PFSK-1 (cell line): ENCODE results near the gene ZFP36L1.

Experiments used
- FOXP2 ChIP-seq: optimal IDR thresholded peaks from 2 replicates; pipeline ENCODE3; 2011; ENCODE audit warnings: borderline replicate concordance, control low read depth, inconsistent platforms; ENCODE audit not compliant: insufficient read depth; ENCODE audit errors: extremely low read length, extremely low read depth
- POLR2AphosphoS5 ChIP-seq: IDR thresholded peaks from 2 replicates; pipeline ENCODE4 v1.6.1; 2012; ENCODE audit warnings: low read depth, mild to moderate bottlenecking, control low read depth, low read length, moderate library complexity
- SIN3A ChIP-seq: IDR thresholded peaks from 2 replicates; pipeline ENCODE4 v1.6.1; 2012; ENCODE audit warnings: mild to moderate bottlenecking, low read length, moderate library complexity, borderline replicate concordance; ENCODE audit not compliant: insufficient read depth
- TAF1 ChIP-seq: IDR thresholded peaks from 2 replicates; pipeline ENCODE4 v1.6.1; 2012; ENCODE audit warnings: low read length, control low read depth, borderline replicate concordance; ENCODE audit not compliant: insufficient read depth
- TF ChIP-seq, protein P1 (sequence below), 2 experiments: IDR thresholded peaks; 2 replicates each; pipeline versions ENCODE4 v1.6.1 to v1.8.0; 2011 to 2012; ENCODE audit warnings: low read depth in 2 of 2, low read length in 2 of 2, control low read depth in 1 of 2, inconsistent platforms in 1 of 2, mild to moderate bottlenecking in 1 of 2, moderate library complexity in 1 of 2; ENCODE audit not compliant: insufficient read depth in 1 of 2

Gene ZFP36L1

DNA sequence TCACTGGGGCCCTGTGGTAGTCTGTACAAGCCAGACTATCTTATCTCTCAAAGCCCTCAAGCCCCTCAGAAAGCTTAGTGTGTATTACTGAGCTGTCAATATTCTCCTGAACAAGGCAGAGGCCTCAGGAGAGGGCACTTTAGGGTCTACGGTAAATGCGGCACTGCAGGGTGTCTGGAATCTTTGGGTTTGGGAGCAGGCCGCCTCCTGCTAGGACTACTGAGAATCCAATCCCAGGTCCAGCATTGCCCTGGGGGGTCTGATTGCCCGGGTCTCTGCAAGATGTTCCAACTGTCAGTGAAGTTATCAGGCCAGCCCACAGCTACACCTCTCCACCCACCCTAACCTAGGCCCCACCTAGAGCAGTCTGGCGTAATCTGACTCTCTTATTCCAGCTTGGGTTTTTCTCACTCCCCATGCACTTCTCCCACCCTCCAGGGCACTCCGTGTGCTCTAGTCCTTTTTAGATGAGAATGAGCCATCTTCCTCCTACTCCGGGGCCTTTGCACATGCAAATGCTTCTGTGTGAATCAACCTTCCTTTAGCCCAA is 4.3 kb upstream of the ZFP36L1 start:
- TF ChIP-seq FOXP2 (no peak), TAF1 (no peak), SIN3A (no peak), POLR2AphosphoS5 (no peak)
- TF ChIP-seq, protein P1, sequence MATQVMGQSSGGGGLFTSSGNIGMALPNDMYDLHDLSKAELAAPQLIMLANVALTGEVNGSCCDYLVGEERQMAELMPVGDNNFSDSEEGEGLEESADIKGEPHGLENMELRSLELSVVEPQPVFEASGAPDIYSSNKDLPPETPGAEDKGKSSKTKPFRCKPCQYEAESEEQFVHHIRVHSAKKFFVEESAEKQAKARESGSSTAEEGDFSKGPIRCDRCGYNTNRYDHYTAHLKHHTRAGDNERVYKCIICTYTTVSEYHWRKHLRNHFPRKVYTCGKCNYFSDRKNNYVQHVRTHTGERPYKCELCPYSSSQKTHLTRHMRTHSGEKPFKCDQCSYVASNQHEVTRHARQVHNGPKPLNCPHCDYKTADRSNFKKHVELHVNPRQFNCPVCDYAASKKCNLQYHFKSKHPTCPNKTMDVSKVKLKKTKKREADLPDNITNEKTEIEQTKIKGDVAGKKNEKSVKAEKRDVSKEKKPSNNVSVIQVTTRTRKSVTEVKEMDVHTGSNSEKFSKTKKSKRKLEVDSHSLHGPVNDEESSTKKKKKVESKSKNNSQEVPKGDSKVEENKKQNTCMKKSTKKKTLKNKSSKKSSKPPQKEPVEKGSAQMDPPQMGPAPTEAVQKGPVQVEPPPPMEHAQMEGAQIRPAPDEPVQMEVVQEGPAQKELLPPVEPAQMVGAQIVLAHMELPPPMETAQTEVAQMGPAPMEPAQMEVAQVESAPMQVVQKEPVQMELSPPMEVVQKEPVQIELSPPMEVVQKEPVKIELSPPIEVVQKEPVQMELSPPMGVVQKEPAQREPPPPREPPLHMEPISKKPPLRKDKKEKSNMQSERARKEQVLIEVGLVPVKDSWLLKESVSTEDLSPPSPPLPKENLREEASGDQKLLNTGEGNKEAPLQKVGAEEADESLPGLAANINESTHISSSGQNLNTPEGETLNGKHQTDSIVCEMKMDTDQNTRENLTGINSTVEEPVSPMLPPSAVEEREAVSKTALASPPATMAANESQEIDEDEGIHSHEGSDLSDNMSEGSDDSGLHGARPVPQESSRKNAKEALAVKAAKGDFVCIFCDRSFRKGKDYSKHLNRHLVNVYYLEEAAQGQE (IDR thresholded peaks at IDR 0.05; ENCODE audit: insufficient read depth in 1 of 2, low read depth in 2 of 2, low read length in 2 of 2) = no peak

DNA sequence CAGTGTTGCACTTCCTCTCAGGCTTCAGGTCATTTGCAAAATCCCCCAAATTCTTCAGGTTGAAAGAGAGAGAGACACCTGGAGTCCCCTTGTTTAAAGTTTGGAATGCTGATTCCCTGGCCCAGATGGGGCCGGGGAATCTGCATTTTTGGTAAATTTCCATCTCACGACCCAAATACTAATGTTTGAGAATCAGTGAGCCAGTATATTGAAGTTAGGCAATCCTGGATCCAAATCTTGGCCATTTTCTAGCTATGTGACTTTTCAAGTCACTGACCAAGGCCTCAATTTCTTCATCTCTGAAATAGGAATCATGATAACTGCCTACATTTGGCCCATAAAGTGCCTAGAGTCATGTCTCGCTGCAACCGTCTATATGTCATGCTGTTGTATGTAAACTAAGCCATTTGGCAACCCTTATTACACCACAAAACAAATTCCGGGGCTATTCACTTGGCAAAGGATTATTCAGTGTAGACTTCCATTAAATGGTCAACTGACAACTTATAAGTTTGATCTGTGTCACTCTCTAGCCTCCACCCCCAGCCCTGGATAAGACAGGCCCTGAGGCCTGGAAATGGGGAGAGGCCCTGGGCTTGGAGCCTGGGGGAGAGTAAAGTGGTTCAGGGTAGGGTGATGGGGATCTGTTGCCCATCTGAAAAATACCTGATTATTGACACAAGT is 3.7 kb upstream of the ZFP36L1 start:
- TF ChIP-seq, protein P1 (IDR thresholded peaks at IDR 0.05; ENCODE audit: insufficient read depth in 1 of 2, low read depth in 2 of 2, low read length in 2 of 2) = no peak
- TF ChIP-seq FOXP2 (no peak), SIN3A (no peak), TAF1 (no peak), POLR2AphosphoS5 (no peak)

DNA sequence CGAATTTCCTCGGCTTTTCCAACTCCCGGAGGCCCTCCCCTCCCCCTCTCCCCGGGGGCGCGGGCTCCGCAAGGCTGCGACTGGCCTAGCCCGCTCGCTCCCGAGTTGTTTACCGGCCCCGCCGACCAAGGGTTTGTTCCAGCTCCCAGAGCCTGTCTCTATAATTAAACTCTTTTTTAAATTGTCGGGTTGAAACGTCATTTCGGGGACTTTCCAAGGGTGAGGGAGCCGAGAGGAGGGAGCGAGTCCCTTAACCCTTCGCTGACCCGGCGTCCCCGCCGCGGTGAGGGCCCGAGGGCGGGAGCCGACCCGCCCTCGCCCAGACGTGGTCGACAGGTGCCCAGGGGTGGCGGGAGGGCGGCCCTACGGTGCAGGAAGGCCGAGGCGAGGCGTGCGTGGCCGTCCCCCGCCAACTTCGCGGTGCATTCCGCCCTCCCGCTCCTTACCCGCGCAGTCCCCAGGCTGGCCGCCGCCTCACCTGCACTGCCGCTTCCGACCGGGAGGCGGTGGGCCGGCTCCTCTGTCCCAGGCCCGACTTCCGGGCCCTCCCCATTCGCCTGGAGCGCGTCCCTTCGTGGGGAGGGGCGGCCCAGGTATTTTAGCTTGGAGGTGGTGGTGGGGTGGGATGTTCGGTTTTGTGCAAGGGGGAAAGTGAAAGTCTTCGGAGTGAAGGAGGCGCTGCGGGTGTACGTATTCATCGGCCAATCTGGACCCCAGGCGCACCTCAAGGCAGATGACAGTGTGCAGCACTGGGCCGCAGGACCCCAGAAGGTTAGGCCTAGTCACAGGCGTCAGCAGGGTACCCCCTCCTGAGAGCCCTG is 2.9 kb upstream of the ZFP36L1 start:
- TF ChIP-seq TAF1 (no peak), SIN3A (no peak), FOXP2 (peak; percentile 21), POLR2AphosphoS5 (no peak)
- TF ChIP-seq, protein P1 (IDR thresholded peaks at IDR 0.05; ENCODE audit: insufficient read depth in 1 of 2, low read depth in 2 of 2, low read length in 2 of 2) = no peak

DNA sequence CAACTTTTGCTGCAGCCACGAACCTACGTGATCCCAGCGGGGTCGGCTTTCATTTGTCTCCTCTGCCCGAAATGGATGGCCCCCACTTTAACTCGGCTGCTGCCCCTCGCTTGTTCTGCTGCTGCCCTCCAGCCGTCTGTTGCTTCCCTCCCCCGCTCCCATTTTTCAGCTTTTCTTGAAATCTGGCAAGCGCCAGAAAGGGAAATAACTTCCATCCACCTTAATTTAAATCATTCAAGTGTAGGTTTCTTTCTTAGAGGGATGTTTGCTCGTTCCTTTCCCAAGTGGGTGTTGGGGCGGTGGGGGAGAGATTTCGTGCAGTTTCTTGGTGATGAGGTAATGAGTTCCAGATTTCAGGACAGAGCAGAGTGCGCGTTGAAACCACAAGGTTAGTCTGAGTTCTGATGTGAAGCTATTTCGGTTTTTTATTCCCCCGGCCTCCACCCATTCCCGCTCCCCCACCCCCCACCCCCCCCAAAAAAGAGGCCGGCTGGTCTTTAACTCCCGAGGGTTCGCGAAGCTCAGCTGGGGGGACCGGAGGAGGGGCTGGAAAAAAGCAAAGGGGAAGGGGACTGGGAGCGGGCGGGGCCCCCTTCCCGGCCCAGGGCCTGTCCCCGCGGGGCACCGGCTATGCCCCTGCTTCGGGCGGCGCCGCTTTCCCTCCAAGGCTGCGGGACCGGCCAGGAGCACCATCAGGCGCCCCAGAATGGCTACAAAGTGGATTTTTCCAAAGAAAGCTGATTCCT is 2.2 kb upstream of the ZFP36L1 start:
- TF ChIP-seq POLR2AphosphoS5 = no peak
- TF ChIP-seq FOXP2 = no peak
- TF ChIP-seq TAF1 = no peak
- TF ChIP-seq SIN3A = no peak
